Jurkat, Clone E6-1 (cell line): ENCODE measurements around the gene GALNT18.
A peak's percentile ranks its signal among the peaks of the same experiment; 100 is the strongest.

Experiments used
- DNase-seq: peaks from one replicate; pipeline ENCODE4 v3.0.0-alpha.2; 2011; ENCODE audit warnings: low read depth, low spot score
- H3K4me3 ChIP-seq: 2 replicates; pipeline ENCODE4 v1.5.1; 2011; ENCODE audit warnings: mild to moderate bottlenecking, low read length, control low read depth, moderate library complexity

GALNT18 gene

GRCh38 chr11:11290354-11290753 is 331.5 kb downstream of the GALNT18 start:
- H3K4me3 ChIP-seq: no peak overlapping the region
- DNase-seq: no peak

DNA sequence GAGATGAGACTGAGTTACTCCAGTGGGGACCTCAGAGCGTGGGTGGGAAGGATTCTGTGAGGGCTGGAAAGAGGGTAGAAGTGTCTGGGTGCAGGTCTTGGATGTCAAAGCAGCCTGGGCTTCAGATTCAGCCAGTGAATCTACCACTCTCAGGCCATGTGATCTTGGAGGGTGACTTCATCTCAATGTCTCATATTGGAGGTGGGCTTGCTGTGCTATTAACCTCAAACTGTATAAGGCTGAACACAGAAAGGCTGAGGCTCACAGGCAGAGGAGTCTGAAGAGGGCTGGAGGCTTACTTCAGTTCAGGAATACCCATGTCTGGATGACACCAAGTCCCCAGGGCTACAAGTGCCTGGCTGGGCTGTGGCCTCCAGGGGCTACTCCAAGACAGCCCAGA is 332.1 kb downstream of the GALNT18 start:
- DNase-seq: no peak
- no peak overlapping the region for H3K4me3 ChIP-seq

DNA sequence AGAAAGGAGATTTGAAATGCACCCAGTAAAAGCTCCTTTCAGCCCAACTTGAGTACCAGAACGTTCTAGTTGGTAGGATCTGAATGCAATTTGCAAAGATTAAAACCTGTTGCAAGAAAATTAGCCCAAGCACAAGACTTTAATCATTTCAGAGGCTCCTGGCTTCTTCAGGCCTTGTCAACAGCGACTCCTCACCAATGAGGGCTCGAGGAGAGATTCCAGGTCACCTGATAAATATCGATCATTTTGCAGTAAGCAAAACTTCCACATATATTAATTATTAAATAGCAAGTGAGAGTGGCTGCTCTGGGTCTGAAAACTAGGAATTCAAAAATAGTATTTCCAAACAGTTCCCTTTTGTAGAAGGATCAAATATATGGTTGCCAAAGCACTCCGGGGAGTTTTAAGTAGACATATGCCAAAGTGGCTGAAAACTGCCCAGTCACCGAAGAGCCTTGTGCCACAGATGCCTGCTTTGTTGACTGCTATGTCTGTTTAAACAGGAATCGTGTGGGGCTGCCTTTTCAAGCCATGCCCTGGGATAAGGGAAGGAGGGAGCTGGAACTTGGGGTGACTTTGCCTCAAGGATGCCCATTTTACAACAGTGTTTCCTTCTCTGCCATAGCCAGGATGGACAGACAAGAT is 332.7 kb downstream of the GALNT18 start:
- no peak overlapping the region for H3K4me3 ChIP-seq
- DNase-seq: no peak

- no peak for DNase-seq
- no peak overlapping the region for H3K4me3 ChIP-seq
Measured at GRCh38 chr11:11284481-11284880, 337.3 kb downstream of the GALNT18 start.

- no peak overlapping the region for H3K4me3 ChIP-seq
- no peak for DNase-seq
Measured at GRCh38 chr11:11281626-11282025, 340.2 kb downstream of the GALNT18 start.

- no peak overlapping the region for H3K4me3 ChIP-seq
- DNase-seq: no peak
Measured at GRCh38 chr11:11280826-11281225, 341.0 kb downstream of the GALNT18 start.

DNA sequence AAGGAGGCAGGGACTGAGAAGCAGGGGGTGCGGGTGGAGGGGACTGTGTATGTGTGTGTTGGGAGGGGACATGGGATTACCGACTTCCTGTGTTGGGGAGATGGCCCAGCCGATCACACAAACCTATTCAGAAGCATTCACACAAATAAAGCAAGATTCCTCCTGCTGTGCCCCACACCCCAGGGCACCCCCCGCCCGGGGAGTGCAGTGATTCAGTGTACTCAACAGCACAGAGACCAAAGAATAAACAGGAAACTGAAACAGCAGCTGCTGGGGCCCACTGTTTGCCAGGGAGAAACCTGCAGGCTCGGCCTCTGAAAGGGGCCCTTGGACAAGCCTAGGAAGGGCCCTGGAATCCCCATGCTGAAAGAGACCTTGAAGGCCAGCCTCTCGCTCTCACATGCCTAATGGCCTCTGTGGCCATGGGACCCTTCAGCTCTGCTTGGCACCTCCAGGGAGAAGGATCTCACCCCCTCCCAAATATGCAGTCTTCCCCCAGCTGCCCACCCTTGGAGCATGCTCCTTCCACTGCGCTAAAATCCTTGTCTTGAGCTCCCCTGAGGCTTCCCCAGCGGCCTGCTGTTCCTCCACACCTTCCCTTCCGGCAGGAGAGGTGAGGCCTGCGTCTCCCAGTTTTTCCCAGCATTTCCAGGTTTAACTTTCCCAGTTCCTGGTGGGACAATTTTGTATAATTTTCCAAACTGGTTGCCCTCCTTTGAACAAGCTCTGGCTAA is 341.7 kb downstream of the GALNT18 start:
- H3K4me3 ChIP-seq: no peak overlapping the region
- peak; percentile 27 for DNase-seq

GRCh38 chr11:11272254-11272653 is 349.6 kb downstream of the GALNT18 start:
- no peak overlapping the region for H3K4me3 ChIP-seq
- no peak for DNase-seq

- DNase-seq: no peak
- no peak overlapping the region for H3K4me3 ChIP-seq
Measured at GRCh38 chr11:11270236-11270775, 351.5 kb downstream of the GALNT18 start.

DNA sequence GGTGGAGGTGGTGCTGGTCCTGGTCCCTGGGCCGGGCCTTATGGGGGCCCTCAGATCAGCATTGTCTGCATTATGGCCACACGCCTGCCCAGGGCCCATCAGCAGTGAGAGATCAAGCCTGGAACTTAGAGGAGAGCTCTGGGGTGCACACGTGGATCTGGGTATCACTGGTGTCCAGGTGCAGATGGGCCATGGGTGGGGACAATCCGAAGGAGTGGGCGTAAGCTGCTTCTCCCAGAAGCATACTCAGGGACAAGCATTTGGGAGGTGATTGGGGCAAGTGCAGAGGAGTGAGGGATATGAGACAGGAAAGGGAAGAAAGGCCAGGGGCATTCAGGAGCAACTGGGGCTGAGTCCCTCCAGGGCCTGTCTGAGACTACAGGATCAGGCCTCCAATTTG is 353.1 kb downstream of the GALNT18 start:
- no peak overlapping the region for H3K4me3 ChIP-seq
- no peak for DNase-seq

GRCh38 chr11:11268119-11268518 is 353.7 kb downstream of the GALNT18 start:
- no peak for DNase-seq
- H3K4me3 ChIP-seq: no peak overlapping the region

GRCh38 chr11:11267312-11267711 is 354.5 kb downstream of the GALNT18 start:
- H3K4me3 ChIP-seq: no peak overlapping the region

DNA sequence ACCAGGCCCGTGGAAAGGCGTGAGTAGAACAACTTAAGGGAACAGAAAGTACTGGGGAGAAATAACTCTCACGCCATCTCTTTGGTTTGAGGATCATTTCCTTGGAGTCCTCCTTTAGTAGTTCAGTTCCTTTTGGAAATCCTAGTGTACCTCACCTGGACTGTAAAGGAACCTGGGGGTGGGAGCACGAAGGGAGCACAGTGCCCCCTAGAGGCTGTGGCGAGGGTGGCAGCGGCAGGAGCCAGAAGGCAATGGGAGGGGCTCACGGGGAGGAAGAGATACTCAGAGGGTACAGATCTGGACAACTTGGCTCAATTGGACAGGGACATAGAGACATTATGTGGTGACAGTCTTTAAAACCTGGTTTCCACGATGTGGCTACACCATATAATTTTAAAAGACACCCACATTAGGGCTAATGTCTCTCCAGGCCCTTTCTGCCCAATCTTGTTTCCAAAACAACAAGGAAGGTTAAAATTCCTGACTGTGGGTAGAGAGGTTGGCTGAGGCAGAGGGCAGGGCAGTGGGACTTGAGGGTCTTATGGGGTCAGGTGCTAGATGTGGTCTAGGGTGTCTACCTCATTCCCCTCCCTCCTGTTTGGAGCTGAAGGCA is 355.7 kb downstream of the GALNT18 start:
- no peak overlapping the region for H3K4me3 ChIP-seq
- DNase-seq: no peak

More at GRCh38 chr11:11267312-11267711, 354.5 kb downstream of the GALNT18 start:
- DNase-seq: no peak

GRCh38 chr11:11265320-11265719 is 356.5 kb downstream of the GALNT18 start:
- DNase-seq: no peak
- H3K4me3 ChIP-seq: no peak overlapping the region

- no peak overlapping the region for H3K4me3 ChIP-seq
- DNase-seq: no peak
Measured at GRCh38 chr11:11263238-11264005, 358.4 kb downstream of the GALNT18 start.

DNA sequence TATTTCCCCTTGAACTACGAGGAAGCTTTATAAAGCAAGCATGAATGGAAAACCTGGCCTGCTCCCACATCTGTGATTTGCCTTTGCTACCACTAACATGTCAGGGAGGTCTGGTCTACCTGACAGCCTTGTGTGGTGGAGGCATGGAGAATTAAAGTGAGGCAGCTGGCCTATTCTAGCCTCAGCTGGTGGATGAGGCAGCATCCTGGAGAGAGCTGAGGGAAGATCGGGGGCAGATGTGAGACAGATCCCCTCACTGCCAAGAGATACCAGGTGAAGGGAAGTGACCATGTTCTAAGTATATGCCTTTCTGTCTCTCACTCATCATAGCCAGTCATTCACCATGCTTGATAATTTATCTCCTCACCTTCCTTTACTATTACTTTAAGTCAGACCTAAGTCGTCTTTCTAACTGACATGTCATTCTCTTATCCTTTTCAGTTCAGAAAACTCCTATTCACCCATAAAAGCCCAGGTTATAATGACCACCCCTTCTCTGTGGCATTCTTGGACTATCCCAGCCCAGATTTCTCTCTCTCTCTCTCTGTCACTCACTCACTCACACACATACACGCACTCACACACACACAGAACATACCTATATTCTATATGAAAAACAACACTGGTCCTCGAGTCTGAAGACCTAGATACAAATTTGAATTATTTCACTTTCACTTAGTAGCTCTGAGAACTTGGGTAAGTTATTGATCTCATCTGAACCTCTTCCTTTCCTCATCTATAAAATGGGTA is 359.5 kb downstream of the GALNT18 start:
- no peak for DNase-seq

GRCh38 chr11:11261629-11262028 is 360.2 kb downstream of the GALNT18 start:
- H3K4me3 ChIP-seq: no peak overlapping the region
- DNase-seq: no peak

More for the DNA sequence above, 359.5 kb downstream of the GALNT18 start:
- H3K4me3 ChIP-seq: no peak overlapping the region

DNA sequence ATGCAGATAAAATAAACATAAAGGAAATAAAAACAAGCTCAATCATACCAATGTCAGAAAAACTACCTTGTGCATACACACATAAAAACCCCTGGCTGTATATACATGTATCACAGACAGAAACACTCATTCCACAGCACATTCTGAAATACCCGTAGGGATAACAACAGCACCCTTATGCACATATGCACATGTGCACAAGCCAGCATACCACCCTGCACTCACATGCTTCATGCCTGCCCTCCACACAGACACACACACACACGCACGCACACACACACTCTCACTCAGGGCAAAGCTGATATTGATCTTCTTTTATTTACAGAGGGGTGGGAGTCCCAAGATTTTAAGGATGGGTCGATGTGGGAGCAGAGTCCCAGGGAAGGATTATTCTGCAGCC is 360.9 kb downstream of the GALNT18 start:
- DNase-seq: no peak
- H3K4me3 ChIP-seq: no peak overlapping the region

DNA sequence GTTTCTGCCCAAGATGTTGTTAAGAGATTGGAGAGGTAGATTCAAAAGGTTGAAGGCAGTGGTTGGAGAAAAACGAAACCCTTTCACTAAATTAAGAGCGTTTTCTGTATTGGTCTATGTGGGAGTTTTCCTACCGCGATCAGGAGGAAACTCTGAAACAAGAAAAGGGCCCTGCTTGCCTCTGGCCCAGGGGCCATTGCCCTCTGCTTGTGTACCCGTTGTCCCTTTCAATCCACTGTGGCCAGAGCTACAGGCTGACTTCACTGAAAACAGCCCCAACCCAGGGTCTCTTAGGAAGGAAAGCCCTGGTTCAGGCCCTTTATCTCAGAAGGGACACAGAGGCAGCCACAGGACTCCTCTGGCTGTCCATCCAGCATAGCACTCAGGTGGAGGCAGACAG is 367.8 kb downstream of the GALNT18 start:
- no peak for DNase-seq
- H3K4me3 ChIP-seq: no peak overlapping the region
